ENCODE measurements around the gene FUT7.
A peak's percentile ranks its signal among the peaks of the same experiment; 100 is the strongest.

Gene FUT7

GRCh38 chr9:137031904-137032640 lies at the start of gene FUT7:
TSS of gene FUT7 (minus strand) at chr9:137032088. CDS start at chr9:137031991, 97 bp downstream.
- no peaks in the 10 kb centered on the region for H3K9me3 ChIP-seq (ENCODE audit: low read depth, low read length)
- no peak within 1 kb of the TSS for H3K27ac ChIP-seq
- no peak for DNase-seq (ENCODE audit: low read depth, low spot score)
- no peak within 1 kb of the TSS for H3K9ac ChIP-seq (ENCODE audit: insufficient read length)
- no peaks in the 10 kb centered on the region for H3K36me3 ChIP-seq (ENCODE audit: insufficient read depth, low read length)
- H3K4me3 ChIP-seq, result no peak within 1 kb of the TSS
- TF ChIP-seq FOXP2 (optimal IDR thresholded peaks at IDR 0.05; ENCODE audit: control extremely low read depth, extremely low read length, insufficient read depth) (no peak), POLR2AphosphoS5 (IDR thresholded peaks at IDR 0.05; ENCODE audit: borderline replicate concordance, low read depth, low read length) (no peak), EZH2 (IDR thresholded peaks at IDR 0.05) (no peak)

- Histone ChIP-seq H3K9me3 (ENCODE audit: low read depth, low read length) (no peaks in the 10 kb centered on the region), H3K4me3 (no peak overlapping the region), H3K36me3 (ENCODE audit: insufficient read depth, low read length) (peaks cover 11% of the 10 kb centered on the region; the same call in 1 of the 2 replicates), H3K27ac (no peak overlapping the region), H3K9ac (ENCODE audit: insufficient read length) (no peak overlapping the region)
- TF ChIP-seq EZH2 (IDR thresholded peaks at IDR 0.05), result no peak
- TF ChIP-seq FOXP2 (optimal IDR thresholded peaks at IDR 0.05; ENCODE audit: control extremely low read depth, extremely low read length, insufficient read depth), result no peak
- no peak for TF ChIP-seq POLR2AphosphoS5 (IDR thresholded peaks at IDR 0.05; ENCODE audit: borderline replicate concordance, low read depth, low read length)
- DNase-seq (ENCODE audit: low read depth, low spot score), result no peak
Observed at GRCh38 chr9:137080260-137081122, 48.6 kb upstream of the FUT7 start.

GRCh38 chr9:137079401-137079787 lies 47.5 kb upstream of the FUT7 start:
- Histone ChIP-seq H3K36me3 (ENCODE audit: insufficient read depth, low read length) (peaks cover 11% of the 10 kb centered on the region; the same call in 1 of the 2 replicates), H3K9me3 (ENCODE audit: low read depth, low read length) (no peaks in the 10 kb centered on the region), H3K9ac (ENCODE audit: insufficient read length) (no peak overlapping the region), H3K27ac (no peak overlapping the region), H3K4me3 (no peak overlapping the region)
- no peak for DNase-seq (ENCODE audit: low read depth, low spot score)
- TF ChIP-seq POLR2AphosphoS5 (IDR thresholded peaks at IDR 0.05; ENCODE audit: borderline replicate concordance, low read depth, low read length), result no peak
- TF ChIP-seq FOXP2 (optimal IDR thresholded peaks at IDR 0.05; ENCODE audit: control extremely low read depth, extremely low read length, insufficient read depth), result no peak
- TF ChIP-seq EZH2 (IDR thresholded peaks at IDR 0.05), result no peak

GRCh38 chr9:137078701-137079400 lies 47.0 kb upstream of the FUT7 start:
- Histone ChIP-seq H3K9ac (ENCODE audit: insufficient read length) (no peak overlapping the region), H3K4me3 (no peak overlapping the region), H3K9me3 (ENCODE audit: low read depth, low read length) (no peaks in the 10 kb centered on the region), H3K36me3 (ENCODE audit: insufficient read depth, low read length) (peaks cover 11% of the 10 kb centered on the region; the same call in 1 of the 2 replicates), H3K27ac (no peak overlapping the region)
- TF ChIP-seq POLR2AphosphoS5 (IDR thresholded peaks at IDR 0.05; ENCODE audit: borderline replicate concordance, low read depth, low read length), result no peak
- TF ChIP-seq FOXP2 (optimal IDR thresholded peaks at IDR 0.05; ENCODE audit: control extremely low read depth, extremely low read length, insufficient read depth), result no peak
- TF ChIP-seq EZH2 (IDR thresholded peaks at IDR 0.05), result no peak
- DNase-seq (ENCODE audit: low read depth, low spot score), result no peak

GRCh38 chr9:137077758-137078693 lies 46.1 kb upstream of the FUT7 start:
- Histone ChIP-seq H3K36me3 (ENCODE audit: insufficient read depth, low read length) (peaks cover 11% of the 10 kb centered on the region; the same call in 1 of the 2 replicates), H3K9ac (ENCODE audit: insufficient read length) (peak overlapping the region; percentile 75), H3K27ac (no peak overlapping the region), H3K4me3 (peak overlapping the region; percentile 83), H3K9me3 (ENCODE audit: low read depth, low read length) (no peaks in the 10 kb centered on the region)
- TF ChIP-seq FOXP2 (optimal IDR thresholded peaks at IDR 0.05; ENCODE audit: control extremely low read depth, extremely low read length, insufficient read depth) (no peak), POLR2AphosphoS5 (IDR thresholded peaks at IDR 0.05; ENCODE audit: borderline replicate concordance, low read depth, low read length) (no peak), EZH2 (IDR thresholded peaks at IDR 0.05) (no peak)
- DNase-seq (ENCODE audit: low read depth, low spot score), result no peak

GRCh38 chr9:137077010-137077747 lies 45.3 kb upstream of the FUT7 start, which contains the start of gene UAP1L1:
TSS of gene UAP1L1 (plus strand) at chr9:137077517. CDS start at chr9:137077533, 16 bp downstream.
- DNase-seq (ENCODE audit: low read depth, low spot score), result no peak
- Histone ChIP-seq H3K27ac (no peak within 1 kb of the TSS), H3K4me3 (peak within 1 kb of the TSS; percentile 83), H3K36me3 (ENCODE audit: insufficient read depth, low read length) (peaks cover 11% of the 10 kb centered on the region; the same call in 1 of the 2 replicates), H3K9ac (ENCODE audit: insufficient read length) (peak within 1 kb of the TSS; percentile 75), H3K9me3 (ENCODE audit: low read depth, low read length) (no peaks in the 10 kb centered on the region)
- peak; percentile 35; the same call in 1 of the 2 replicates for TF ChIP-seq POLR2AphosphoS5 (IDR thresholded peaks at IDR 0.05; ENCODE audit: borderline replicate concordance, low read depth, low read length)
- no peak for TF ChIP-seq EZH2 (IDR thresholded peaks at IDR 0.05)

GRCh38 chr9:137076636-137077009 lies 44.7 kb upstream of the FUT7 start:
- Histone ChIP-seq H3K36me3 (ENCODE audit: insufficient read depth, low read length) (peaks cover 11% of the 10 kb centered on the region; the same call in 1 of the 2 replicates), H3K27ac (no peak overlapping the region), H3K9me3 (ENCODE audit: low read depth, low read length) (no peaks in the 10 kb centered on the region), H3K9ac (ENCODE audit: insufficient read length) (no peak overlapping the region), H3K4me3 (no peak overlapping the region; the same call in 1 of the 2 replicates)
- TF ChIP-seq POLR2AphosphoS5 (IDR thresholded peaks at IDR 0.05; ENCODE audit: borderline replicate concordance, low read depth, low read length) (no peak), EZH2 (IDR thresholded peaks at IDR 0.05) (no peak), FOXP2 (optimal IDR thresholded peaks at IDR 0.05; ENCODE audit: control extremely low read depth, extremely low read length, insufficient read depth) (no peak)
- DNase-seq (ENCODE audit: low read depth, low spot score), result no peak
